HEK293 (cell line): ENCODE results near the gene PP2D1.
"Not testable (repeated sequence)": the region's sequence is repeated elsewhere in the genome, so short reads cannot be mapped to it uniquely, and the experiment has no call there.

ENCODE experiments used
- CTCF ChIA-PET: fragments of 350-600 bp; formaldehyde crosslinking; extraction: SDS; loops from one replicate; lab custom pipeline; 2021; ENCODE audit warnings: antibody characterized with exemption; lab: Yijun Ruan, JAX
- POLR2A ChIA-PET: fragments of 300-600 bp; formaldehyde crosslinking; extraction: SDS; loops from one replicate; lab custom pipeline; 2020; ENCODE audit warnings: antibody characterized with exemption, inconsistent platforms; lab: Yijun Ruan, JAX
- H3K27ac ChIP-seq: fragments of 200-500 bp; sonication (Bioruptor generic); 2 replicates; pipeline ENCODE4 v1.5.1; 2014; ENCODE audit warnings: low read depth, low read length, control low read depth, inconsistent platforms; ENCODE audit errors: extremely low read depth
- H3K36me3 ChIP-seq, 2 experiments: fragments of 200-500 bp in 1 of 2; sonication (Bioruptor generic) in 1 of 2; 1 replicate in 1 of 2; 2 replicates in 1 of 2; pipeline ENCODE4 v1.5.1; 2014 to 2017; ENCODE audit warnings: inconsistent platforms in 2 of 2, low read length in 2 of 2; ENCODE audit not compliant: control insufficient read depth in 2 of 2, insufficient read depth in 1 of 2
- H3K4me1 ChIP-seq: fragments of 200-500 bp; sonication (Bioruptor generic); 2 replicates; pipeline ENCODE4 v1.5.1; 2014; ENCODE audit warnings: mild to moderate bottlenecking, low read length, inconsistent platforms; ENCODE audit not compliant: control insufficient read depth, insufficient read depth
- H3K4me3 ChIP-seq: 2 replicates; pipeline ENCODE4 v1.5.1; 2011; ENCODE audit warnings: low read depth, mild to moderate bottlenecking, control low read depth, low read length, moderate library complexity
- H3K9me3 ChIP-seq: fragments of 200-500 bp; sonication (Bioruptor generic); 2 replicates; pipeline ENCODE4 v1.5.1; 2014; ENCODE audit warnings: low read depth, low read length, inconsistent platforms; ENCODE audit not compliant: control insufficient read depth, insufficient read depth
- BCL11B ChIP-seq: fragments of 450-650 bp; formaldehyde crosslinking; IDR thresholded peaks from 2 replicates; pipeline ENCODE4 v1.5.1; 2016; ENCODE audit warnings: low read depth, missing biosample characterization, missing genetic modification characterization
- ELK4 ChIP-seq: IDR thresholded peaks from 2 replicates; pipeline ENCODE4 v1.6.1; 2011; ENCODE audit warnings: mild to moderate bottlenecking, low read depth, low read length, borderline replicate concordance
- GLIS1 ChIP-seq: fragments of 450-650 bp; formaldehyde crosslinking; IDR thresholded peaks from 2 replicates; pipeline ENCODE4 v1.5.1; 2016; ENCODE audit warnings: missing biosample characterization, missing genetic modification characterization
- REPIN1 ChIP-seq: fragments of 450-650 bp; formaldehyde crosslinking; IDR thresholded peaks from 2 replicates; pipeline ENCODE4 v1.5.1; 2017; ENCODE audit warnings: missing biosample characterization, missing genetic modification characterization, low read depth
- ZBTB20 ChIP-seq: fragments of 450-650 bp; formaldehyde crosslinking; IDR thresholded peaks from 2 replicates; pipeline ENCODE4 v1.5.1; 2016; ENCODE audit warnings: missing biosample characterization, missing genetic modification characterization
- ZEB2 ChIP-seq: fragments of 450-650 bp; formaldehyde crosslinking; IDR thresholded peaks from 2 replicates; pipeline ENCODE4 v1.5.1; 2016; ENCODE audit warnings: missing biosample characterization, missing genetic modification characterization
- ZFHX2 ChIP-seq: fragments of 450-650 bp; formaldehyde crosslinking; conservative IDR thresholded peaks from 2 replicates; pipeline ENCODE4 v1.5.1; 2016; ENCODE audit warnings: missing biosample characterization, missing genetic modification characterization
- ZFP3 ChIP-seq: fragments of 450-650 bp; formaldehyde crosslinking; IDR thresholded peaks from 2 replicates; pipeline ENCODE4 v1.5.1; 2016; ENCODE audit warnings: low read depth, missing biosample characterization, missing genetic modification characterization
- ZNF223 ChIP-seq: fragments of 450-650 bp; formaldehyde crosslinking; IDR thresholded peaks from 2 replicates; pipeline ENCODE4 v1.5.1; 2016; ENCODE audit warnings: missing biosample characterization, missing genetic modification characterization
- ZNF23 ChIP-seq: fragments of 450-650 bp; formaldehyde crosslinking; IDR thresholded peaks from 2 replicates; pipeline ENCODE4 v1.5.1; 2016; ENCODE audit warnings: missing biosample characterization, missing genetic modification characterization, borderline replicate concordance
- ZNF26 ChIP-seq: fragments of 450-650 bp; formaldehyde crosslinking; IDR thresholded peaks from 2 replicates; pipeline ENCODE4 v1.5.1; 2016; ENCODE audit warnings: missing biosample characterization, missing genetic modification characterization
- ZNF302 ChIP-seq: fragments of 450-650 bp; formaldehyde crosslinking; IDR thresholded peaks from 2 replicates; pipeline ENCODE4 v1.5.1; 2016; ENCODE audit warnings: missing biosample characterization, missing genetic modification characterization, low read depth
- ZNF37A ChIP-seq: fragments of 450-650 bp; IDR thresholded peaks from 2 replicates; pipeline ENCODE4 v1.5.1; 2018; ENCODE audit warnings: missing biosample characterization, missing genetic modification characterization
- ZNF433 ChIP-seq: fragments of 450-650 bp; formaldehyde crosslinking; IDR thresholded peaks from 2 replicates; pipeline ENCODE4 v1.5.1; 2016; ENCODE audit warnings: missing biosample characterization, missing genetic modification characterization, low read depth
- ZNF48 ChIP-seq: fragments of 450-650 bp; formaldehyde crosslinking; IDR thresholded peaks from 2 replicates; pipeline ENCODE4 v1.5.1; 2016; ENCODE audit warnings: missing biosample characterization, missing genetic modification characterization
- ZNF510 ChIP-seq: fragments of 450-650 bp; formaldehyde crosslinking; IDR thresholded peaks from 2 replicates; pipeline ENCODE4 v1.5.1; 2018; ENCODE audit warnings: mild to moderate bottlenecking, missing genetic modification characterization, missing biosample characterization; ENCODE audit not compliant: insufficient replicate concordance
- ZNF596 ChIP-seq: fragments of 450-650 bp; IDR thresholded peaks from 2 replicates; pipeline ENCODE4 v1.5.0; 2018; ENCODE audit warnings: missing biosample characterization, mild to moderate bottlenecking, missing genetic modification characterization, moderate library complexity
- ZNF626 ChIP-seq: fragments of 450-650 bp; sonication (Bioruptor Pico); formaldehyde crosslinking; IDR thresholded peaks from 2 replicates; pipeline ENCODE4 v1.5.1; 2018; ENCODE audit warnings: missing biosample characterization, missing genetic modification characterization, inconsistent platforms
- ZNF677 ChIP-seq: fragments of 450-650 bp; IDR thresholded peaks from 2 replicates; pipeline ENCODE4 v1.5.0; 2018; ENCODE audit warnings: missing biosample characterization, mild to moderate bottlenecking, missing genetic modification characterization, moderate library complexity
- ZNF701 ChIP-seq: fragments of 450-650 bp; formaldehyde crosslinking; IDR thresholded peaks from 2 replicates; pipeline ENCODE4 v1.5.1; 2016; ENCODE audit warnings: missing biosample characterization, missing genetic modification characterization
- ZNF777 ChIP-seq: fragments of 450-650 bp; formaldehyde crosslinking; IDR thresholded peaks from 2 replicates; pipeline ENCODE4 v1.5.1; 2017; ENCODE audit warnings: missing biosample characterization, missing genetic modification characterization, borderline replicate concordance
- ZSCAN4 ChIP-seq: fragments of 450-650 bp; formaldehyde crosslinking; IDR thresholded peaks from 2 replicates; pipeline ENCODE4 v1.5.1; 2017; ENCODE audit warnings: missing biosample characterization, missing genetic modification characterization

PP2D1 gene

GRCh38 chr3:20027136-20027535 lies 15.1 kb upstream of the PP2D1 start:
- Histone ChIP-seq H3K27ac (no peak overlapping the region), H3K4me1 (no peaks in the 10 kb centered on the region), H3K9me3 (no peaks in the 10 kb centered on the region), H3K36me3 (no peaks in the 10 kb centered on the region), H3K4me3 (no peak overlapping the region)
- no peak for TF ChIP-seq ZFHX2 (tag by site-specific recombination)
- no peak for TF ChIP-seq ELK4
- TF ChIP-seq ZNF48: no peak
- TF ChIP-seq ZNF596 (tag by site-specific recombination): no peak
- TF ChIP-seq ZNF777: no peak
- ChIA-PET POLR2A (no interaction called here), CTCF (no interaction called here)

GRCh38 chr3:20023623-20024405 lies 11.8 kb upstream of the PP2D1 start:
- ChIA-PET CTCF (no interaction called here), POLR2A (no interaction called here)
- no peak overlapping the region for H3K4me3 ChIP-seq
- H3K27ac ChIP-seq: no peak overlapping the region
- H3K4me1 ChIP-seq: no peaks in the 10 kb centered on the region
- no peak for TF ChIP-seq ZNF701 (tag by site-specific recombination)
- TF ChIP-seq ZNF23 (tag by site-specific recombination): no peak
- no peak for TF ChIP-seq ZNF626 (tag by site-specific recombination)
- TF ChIP-seq ZNF510: no peak
- peak; percentile 65 for TF ChIP-seq ZBTB20 (tag by site-specific recombination)
- H3K36me3 ChIP-seq: no peaks in the 10 kb centered on the region
- no peaks in the 10 kb centered on the region for H3K9me3 ChIP-seq

GRCh38 chr3:20022954-20023622 lies 11.0 kb upstream of the PP2D1 start:
- no peaks in the 10 kb centered on the region for H3K36me3 ChIP-seq
- H3K9me3 ChIP-seq: no peaks in the 10 kb centered on the region
- H3K27ac ChIP-seq: no peak overlapping the region
- ChIA-PET CTCF (interaction anchor here (0.6 kb wide), 1 partner anchor 66 kb away, joined by 3 read pairs; no protein-coding TSS in a partner anchor), POLR2A (no interaction called here)
- no peaks in the 10 kb centered on the region for H3K4me1 ChIP-seq
- no peak for TF ChIP-seq ZNF302 (tag by site-specific recombination)
- TF ChIP-seq ZNF433: no peak
- no peak for TF ChIP-seq ZNF37A (tag by site-specific recombination)
- no peak for TF ChIP-seq BCL11B (tag by site-specific recombination)
- TF ChIP-seq ZNF677: no peak
- no peak for TF ChIP-seq ZSCAN4 (tag by site-specific recombination)
- no peak for TF ChIP-seq ZFP3 (tag by site-specific recombination)
- no peak for TF ChIP-seq ZEB2
- no peak for TF ChIP-seq GLIS1 (tag by site-specific recombination)
- TF ChIP-seq ZNF26 (tag by site-specific recombination): no peak
- TF ChIP-seq ZNF223 (tag by site-specific recombination): no peak
- no peak for TF ChIP-seq ZNF626 (tag by site-specific recombination)
- no peak for TF ChIP-seq REPIN1 (tag by site-specific recombination)
- no peak overlapping the region for H3K4me3 ChIP-seq

GRCh38 chr3:20016076-20016475 lies 4.0 kb upstream of the PP2D1 start:
- H3K9me3 ChIP-seq, CTCF ChIA-PET, H3K36me3 ChIP-seq, H3K4me1 ChIP-seq, H3K27ac ChIP-seq, H3K4me3 ChIP-seq: not testable (repeated sequence)
- POLR2A ChIA-PET: interaction anchor here (0.6 kb wide), 1 partner anchor 170 kb away, joined by 3 read pairs; the partner anchor contains the start of gene SGO1
